Measurements from ENCODE around the gene HOXB6.

- no peak for TF ChIP-seq CTCF (IDR thresholded peaks at IDR 0.05; ENCODE audit: low read depth, low read length, missing input control)
- no peak for TF ChIP-seq SP1 (IDR thresholded peaks at IDR 0.05)
- no peak for TF ChIP-seq RAD21 (IDR thresholded peaks at IDR 0.05)
- no peak for TF ChIP-seq ATF3 (IDR thresholded peaks at IDR 0.05)
- no peak for TF ChIP-seq MAX (IDR thresholded peaks at IDR 0.05)
- TF ChIP-seq REST (IDR thresholded peaks at IDR 0.05): no peak
- TF ChIP-seq RXRA (IDR thresholded peaks at IDR 0.05): no peak
Measured at GRCh38 chr17:48616717-48617470, 12.1 kb upstream of the HOXB6 start.
